SK-N-SH treated with all-trans-retinoic acid at 6 μM for 48 hours (cell line): ENCODE data around the gene SEMA7A.

Source experiments
- ARNTL ChIP-seq: fragments of 450-650 bp; formaldehyde crosslinking; IDR thresholded peaks from 2 replicates; pipeline ENCODE4 v1.5.0; 2020; ENCODE audit warnings: low read depth, mild to moderate bottlenecking, moderate library complexity, borderline replicate concordance
- BACH2 ChIP-seq: fragments of 250-450 bp; sonication (Bioruptor Pico); IDR thresholded peaks from 2 replicates; pipeline ENCODE4 v1.9.0; 2021; ENCODE audit warnings: mild to moderate bottlenecking, borderline replicate concordance
- CSRNP3 ChIP-seq: fragments of 250-450 bp; sonication (Bioruptor Pico); IDR thresholded peaks from 2 replicates; pipeline ENCODE4 v1.5.1; 2021; ENCODE audit warnings: mild to moderate bottlenecking, moderate library complexity
- OSR1 ChIP-seq: fragments of 250-450 bp; sonication (Bioruptor Pico); IDR thresholded peaks from 2 replicates; pipeline ENCODE4 v1.8.0; 2022; ENCODE audit warnings: moderate library complexity, mild to moderate bottlenecking, inconsistent platforms
- SNAI2 ChIP-seq: fragments of 250-450 bp; sonication (Bioruptor Pico); IDR thresholded peaks from 2 replicates; pipeline ENCODE4 v1.5.0; 2020; ENCODE audit warnings: mild to moderate bottlenecking, moderate library complexity
- TOX ChIP-seq: fragments of 250-450 bp; sonication (Bioruptor Pico); IDR thresholded peaks from 2 replicates; pipeline ENCODE4 v1.8.0; 2021; ENCODE audit warnings: mild to moderate bottlenecking, moderate library complexity, borderline replicate concordance
- ZFP3 ChIP-seq: fragments of 250-450 bp; sonication (Bioruptor Pico); IDR thresholded peaks from 2 replicates; pipeline ENCODE4 v1.5.0; 2020; ENCODE audit warnings: mild to moderate bottlenecking, moderate library complexity
- TF ChIP-seq, protein P1 (sequence below): fragments of 250-450 bp; sonication (Bioruptor Pico); IDR thresholded peaks from 2 replicates; pipeline ENCODE4 v1.8.0; 2020; ENCODE audit warnings: mild to moderate bottlenecking, moderate library complexity, borderline replicate concordance
- TF ChIP-seq, protein P2 (sequence below): fragments of 250-450 bp; sonication (Bioruptor Pico); IDR thresholded peaks from 2 replicates; pipeline ENCODE4 v1.5.0; 2020; ENCODE audit warnings: mild to moderate bottlenecking, moderate library complexity

DNA sequence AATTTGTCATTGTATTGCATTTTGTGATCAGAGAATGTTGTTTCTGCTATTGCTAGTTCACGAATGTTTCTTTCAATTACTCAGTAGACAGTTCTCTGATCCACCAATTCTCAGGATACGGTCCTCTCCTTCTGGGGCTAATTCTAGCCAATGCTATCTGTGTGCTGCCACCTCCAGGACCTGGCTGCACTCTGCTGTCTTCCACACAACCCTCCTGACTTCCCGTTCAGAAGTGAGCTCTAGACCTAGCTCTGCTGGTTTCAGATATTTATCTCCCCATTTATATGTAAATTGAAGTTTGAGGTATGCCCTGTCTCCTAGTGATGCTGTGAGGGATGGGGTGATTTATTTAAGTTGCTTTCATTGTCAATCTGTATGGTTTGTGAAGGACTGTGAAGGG is 48.9 kb upstream of the SEMA7A start:
- TF ChIP-seq, protein P1, sequence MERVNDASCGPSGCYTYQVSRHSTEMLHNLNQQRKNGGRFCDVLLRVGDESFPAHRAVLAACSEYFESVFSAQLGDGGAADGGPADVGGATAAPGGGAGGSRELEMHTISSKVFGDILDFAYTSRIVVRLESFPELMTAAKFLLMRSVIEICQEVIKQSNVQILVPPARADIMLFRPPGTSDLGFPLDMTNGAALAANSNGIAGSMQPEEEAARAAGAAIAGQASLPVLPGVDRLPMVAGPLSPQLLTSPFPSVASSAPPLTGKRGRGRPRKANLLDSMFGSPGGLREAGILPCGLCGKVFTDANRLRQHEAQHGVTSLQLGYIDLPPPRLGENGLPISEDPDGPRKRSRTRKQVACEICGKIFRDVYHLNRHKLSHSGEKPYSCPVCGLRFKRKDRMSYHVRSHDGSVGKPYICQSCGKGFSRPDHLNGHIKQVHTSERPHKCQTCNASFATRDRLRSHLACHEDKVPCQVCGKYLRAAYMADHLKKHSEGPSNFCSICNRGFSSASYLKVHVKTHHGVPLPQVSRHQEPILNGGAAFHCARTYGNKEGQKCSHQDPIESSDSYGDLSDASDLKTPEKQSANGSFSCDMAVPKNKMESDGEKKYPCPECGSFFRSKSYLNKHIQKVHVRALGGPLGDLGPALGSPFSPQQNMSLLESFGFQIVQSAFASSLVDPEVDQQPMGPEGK (CRISPR knock-in tag): no peak
- TF ChIP-seq ARNTL (no peak), BACH2 (CRISPR knock-in tag) (no peak), ZFP3 (CRISPR knock-in tag) (no peak), TOX (no peak), SNAI2 (CRISPR knock-in tag) (no peak), CSRNP3 (CRISPR knock-in tag) (no peak), OSR1 (CRISPR knock-in tag) (no peak)
- TF ChIP-seq, protein P2, sequence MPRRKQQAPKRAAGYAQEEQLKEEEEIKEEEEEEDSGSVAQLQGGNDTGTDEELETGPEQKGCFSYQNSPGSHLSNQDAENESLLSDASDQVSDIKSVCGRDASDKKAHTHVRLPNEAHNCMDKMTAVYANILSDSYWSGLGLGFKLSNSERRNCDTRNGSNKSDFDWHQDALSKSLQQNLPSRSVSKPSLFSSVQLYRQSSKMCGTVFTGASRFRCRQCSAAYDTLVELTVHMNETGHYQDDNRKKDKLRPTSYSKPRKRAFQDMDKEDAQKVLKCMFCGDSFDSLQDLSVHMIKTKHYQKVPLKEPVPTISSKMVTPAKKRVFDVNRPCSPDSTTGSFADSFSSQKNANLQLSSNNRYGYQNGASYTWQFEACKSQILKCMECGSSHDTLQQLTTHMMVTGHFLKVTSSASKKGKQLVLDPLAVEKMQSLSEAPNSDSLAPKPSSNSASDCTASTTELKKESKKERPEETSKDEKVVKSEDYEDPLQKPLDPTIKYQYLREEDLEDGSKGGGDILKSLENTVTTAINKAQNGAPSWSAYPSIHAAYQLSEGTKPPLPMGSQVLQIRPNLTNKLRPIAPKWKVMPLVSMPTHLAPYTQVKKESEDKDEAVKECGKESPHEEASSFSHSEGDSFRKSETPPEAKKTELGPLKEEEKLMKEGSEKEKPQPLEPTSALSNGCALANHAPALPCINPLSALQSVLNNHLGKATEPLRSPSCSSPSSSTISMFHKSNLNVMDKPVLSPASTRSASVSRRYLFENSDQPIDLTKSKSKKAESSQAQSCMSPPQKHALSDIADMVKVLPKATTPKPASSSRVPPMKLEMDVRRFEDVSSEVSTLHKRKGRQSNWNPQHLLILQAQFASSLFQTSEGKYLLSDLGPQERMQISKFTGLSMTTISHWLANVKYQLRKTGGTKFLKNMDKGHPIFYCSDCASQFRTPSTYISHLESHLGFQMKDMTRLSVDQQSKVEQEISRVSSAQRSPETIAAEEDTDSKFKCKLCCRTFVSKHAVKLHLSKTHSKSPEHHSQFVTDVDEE (CRISPR knock-in tag): no peak
